ENCODE measurements around the gene MTMR10.

Gene MTMR10

GRCh38 chr15:30962079-30962478, 29.3 kb downstream of the MTMR10 start:
- in situ Hi-C loops (cut with MboI; ENCODE audit: low sequenced_read_pairs) = no loop called here

GRCh38 chr15:30958219-30958618, 33.2 kb downstream of the MTMR10 start:
- in situ Hi-C loops (cut with MboI; ENCODE audit: low sequenced_read_pairs) = no loop called here

GRCh38 chr15:30956216-30957124, 35.0 kb downstream of the MTMR10 start:
- in situ Hi-C loops (cut with MboI; ENCODE audit: low sequenced_read_pairs) = no loop called here

GRCh38 chr15:30954674-30955073, 36.8 kb downstream of the MTMR10 start:
- in situ Hi-C loops (cut with MboI; ENCODE audit: low sequenced_read_pairs) = no loop called here

GRCh38 chr15:30953731-30954378, 37.6 kb downstream of the MTMR10 start:
- in situ Hi-C loops (cut with MboI; ENCODE audit: low sequenced_read_pairs) = no loop called here

GRCh38 chr15:30953183-30953582, 38.2 kb downstream of the MTMR10 start:
- in situ Hi-C loops (cut with MboI; ENCODE audit: low sequenced_read_pairs) = no loop called here

- in situ Hi-C loops (cut with MboI; ENCODE audit: low sequenced_read_pairs) = no loop called here
Measured at GRCh38 chr15:30943654-30944335, 47.6 kb downstream of the MTMR10 start.

GRCh38 chr15:30941520-30941919, 49.9 kb downstream of the MTMR10 start:
- in situ Hi-C loops (cut with MboI; ENCODE audit: low sequenced_read_pairs) = no loop called here

GRCh38 chr15:30940359-30940758, 51.1 kb downstream of the MTMR10 start:
- in situ Hi-C loops (cut with MboI; ENCODE audit: low sequenced_read_pairs) = no loop called here

- in situ Hi-C loops (cut with MboI; ENCODE audit: low sequenced_read_pairs) = no loop called here
Measured at GRCh38 chr15:30939161-30939560, 52.3 kb downstream of the MTMR10 start.

- in situ Hi-C loops (cut with MboI; ENCODE audit: low sequenced_read_pairs) = no loop called here
Measured at GRCh38 chr15:30933293-30933692, 58.1 kb downstream of the MTMR10 start.

- in situ Hi-C loops (cut with MboI; ENCODE audit: low sequenced_read_pairs) = no loop called here
Measured at GRCh38 chr15:30930422-30930821, 61.0 kb downstream of the MTMR10 start.

GRCh38 chr15:30929982-30930381, 61.4 kb downstream of the MTMR10 start:
- in situ Hi-C loops (cut with MboI; ENCODE audit: low sequenced_read_pairs) = no loop called here

- in situ Hi-C loops (cut with MboI; ENCODE audit: low sequenced_read_pairs) = no loop called here
Measured at GRCh38 chr15:30929064-30929669, 62.3 kb downstream of the MTMR10 start.

GRCh38 chr15:30928076-30928475, 63.4 kb downstream of the MTMR10 start:
- in situ Hi-C loops (cut with MboI; ENCODE audit: low sequenced_read_pairs) = no loop called here

GRCh38 chr15:30927148-30927761, 64.2 kb downstream of the MTMR10 start:
- in situ Hi-C loops (cut with MboI; ENCODE audit: low sequenced_read_pairs) = no loop called here

GRCh38 chr15:30926161-30926560, 65.3 kb downstream of the MTMR10 start:
- in situ Hi-C loops (cut with MboI; ENCODE audit: low sequenced_read_pairs) = no loop called here

- in situ Hi-C loops (cut with MboI; ENCODE audit: low sequenced_read_pairs) = no loop called here
Measured at GRCh38 chr15:30925686-30926085, 65.7 kb downstream of the MTMR10 start.

- in situ Hi-C loops (cut with MboI; ENCODE audit: low sequenced_read_pairs) = no loop called here
Measured at GRCh38 chr15:30924353-30924752, 67.1 kb downstream of the MTMR10 start.

- in situ Hi-C loops (cut with MboI; ENCODE audit: low sequenced_read_pairs) = no loop called here
Measured at GRCh38 chr15:30923429-30923828, 68.0 kb downstream of the MTMR10 start.

Measured in HL-60/S4 (cell line).